Kidney capillary endothelial cell (primary cell): ENCODE results near the gene MRPL33.

Experiments
- DNase-seq: peaks from one replicate; pipeline ENCODE4 v3.0.0-alpha.2; 2018; ENCODE audit warnings: low spot score

Gene MRPL33

DNA sequence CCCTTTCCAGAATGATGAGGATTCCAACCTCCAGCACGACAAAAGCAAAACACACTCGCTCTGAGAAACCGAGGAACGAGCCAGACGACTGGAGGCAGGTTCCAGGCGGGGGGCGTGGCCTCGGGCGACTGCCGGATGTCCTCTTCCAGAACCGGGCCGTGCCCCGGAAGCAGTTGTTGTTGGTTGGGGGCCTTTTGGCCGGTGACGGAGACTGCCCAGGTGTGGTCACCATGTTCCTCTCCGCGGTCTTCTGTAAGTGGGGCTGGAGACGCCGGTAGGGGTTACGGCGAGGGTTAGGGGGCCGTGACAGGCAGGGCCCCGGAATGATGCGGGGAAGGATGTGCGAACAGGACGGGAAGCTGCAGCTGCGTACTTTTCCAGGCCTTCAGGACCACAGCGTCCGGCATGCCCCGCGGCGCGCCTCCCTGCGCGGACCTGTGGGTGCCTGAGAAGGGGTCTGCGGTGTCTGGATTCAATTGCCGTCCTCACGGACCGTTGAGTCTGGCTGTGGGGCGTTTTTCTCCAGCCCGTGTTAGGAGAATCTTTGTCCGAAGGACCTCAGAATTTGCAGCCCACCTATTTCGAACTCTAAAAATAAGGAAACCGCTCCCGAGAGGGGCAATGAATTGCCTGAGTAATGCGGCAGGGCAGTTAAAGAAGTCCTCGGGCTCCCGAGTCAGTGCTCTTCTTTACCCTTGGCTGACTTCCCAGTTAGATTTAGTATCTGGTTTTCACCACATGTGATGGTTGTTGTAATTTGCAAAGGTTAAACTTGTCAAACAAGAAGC lies at the start of gene MRPL33:
MRPL33 (plus strand) TSS at position 172 of the 788 bp plus-strand sequence; CDS start at position 231, 59 bp downstream.
- peak; percentile 87 for DNase-seq

DNA sequence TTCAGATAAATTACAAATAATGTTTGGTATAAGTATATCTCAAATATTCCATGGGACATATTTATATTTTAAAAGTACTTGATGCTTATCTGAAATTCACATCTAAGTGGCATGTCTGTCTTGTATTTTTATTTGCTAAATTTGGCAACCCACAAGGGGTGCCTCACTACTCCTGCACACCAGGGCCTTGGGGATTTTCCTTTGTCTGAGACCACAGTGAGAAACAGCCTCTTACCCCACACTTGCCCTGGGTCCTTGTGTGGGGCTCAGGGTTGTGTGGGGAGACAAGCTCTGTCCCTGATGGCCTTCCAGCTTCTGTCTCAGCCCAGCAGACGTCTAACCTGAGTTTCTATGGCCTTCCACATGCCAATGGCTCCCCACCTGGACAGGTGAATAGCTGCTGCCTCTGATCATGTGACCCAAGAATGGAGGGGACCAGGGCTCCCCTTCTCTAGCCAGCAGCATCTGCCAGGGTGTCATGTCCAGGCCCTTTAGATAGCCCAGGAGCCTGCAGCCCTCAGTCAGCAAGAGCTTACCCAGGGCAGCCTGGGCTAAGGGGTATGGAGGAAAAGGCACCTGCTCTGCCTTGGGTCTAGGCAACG lies 49.5 kb upstream of the MRPL33 start:
- DNase-seq, result no peak

DNA sequence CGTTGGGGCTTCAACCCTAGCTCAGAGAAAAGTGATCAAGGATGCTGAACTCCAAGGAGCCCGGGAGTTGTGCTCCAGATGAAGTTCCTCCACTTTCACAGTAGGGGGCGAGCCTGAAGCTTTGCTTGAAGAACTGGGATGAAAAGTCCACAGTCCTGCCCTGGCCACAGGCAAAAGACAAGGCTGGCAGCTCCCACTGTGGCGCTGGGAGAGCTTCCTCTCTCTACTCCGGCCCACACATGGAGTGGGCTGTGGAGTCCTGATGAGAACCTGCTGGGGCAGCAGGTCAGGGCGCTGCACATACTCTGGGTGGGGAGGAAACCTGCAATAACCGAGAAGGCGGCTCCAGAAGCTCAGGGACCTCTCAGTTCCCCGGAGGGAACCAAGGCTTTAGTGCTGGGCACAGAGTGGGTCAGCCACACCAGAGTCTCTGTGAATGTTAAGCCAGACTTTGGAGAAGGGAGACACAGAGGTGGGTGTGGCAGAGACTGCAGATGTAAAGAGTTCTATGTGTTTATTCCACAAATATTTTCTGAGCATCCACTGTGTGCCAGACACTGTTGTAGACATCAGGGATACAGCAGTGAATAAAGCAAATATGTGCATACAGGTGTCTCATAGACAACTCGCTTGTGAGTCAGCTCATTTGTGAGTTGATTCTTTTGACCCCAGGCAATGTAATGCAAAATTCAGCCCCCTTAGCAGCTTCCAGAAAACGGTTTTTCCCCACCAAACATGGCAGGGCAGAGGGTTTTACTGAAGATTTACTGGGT lies 48.0 kb upstream of the MRPL33 start:
- DNase-seq, result peak; percentile 79

DNA sequence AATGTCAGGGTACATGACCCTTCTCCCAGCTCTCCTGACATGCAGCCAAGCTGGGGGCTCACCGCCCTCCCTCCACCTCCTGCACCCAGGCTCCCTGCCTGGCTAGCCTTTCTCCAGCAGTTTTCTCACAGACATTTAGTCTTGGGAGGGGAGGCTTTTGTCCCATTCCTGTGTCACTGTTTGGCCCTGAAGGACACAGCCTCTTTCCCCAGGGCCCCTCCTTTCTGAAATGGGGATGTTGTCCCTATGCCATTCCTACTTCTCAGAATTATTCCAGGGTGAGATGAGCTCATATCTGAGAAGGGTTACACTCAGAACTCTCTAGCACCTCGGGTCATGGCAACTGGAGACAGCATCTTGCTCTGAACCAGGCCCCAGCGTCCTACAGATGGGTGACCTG lies 47.3 kb upstream of the MRPL33 start:
- no peak for DNase-seq

DNA sequence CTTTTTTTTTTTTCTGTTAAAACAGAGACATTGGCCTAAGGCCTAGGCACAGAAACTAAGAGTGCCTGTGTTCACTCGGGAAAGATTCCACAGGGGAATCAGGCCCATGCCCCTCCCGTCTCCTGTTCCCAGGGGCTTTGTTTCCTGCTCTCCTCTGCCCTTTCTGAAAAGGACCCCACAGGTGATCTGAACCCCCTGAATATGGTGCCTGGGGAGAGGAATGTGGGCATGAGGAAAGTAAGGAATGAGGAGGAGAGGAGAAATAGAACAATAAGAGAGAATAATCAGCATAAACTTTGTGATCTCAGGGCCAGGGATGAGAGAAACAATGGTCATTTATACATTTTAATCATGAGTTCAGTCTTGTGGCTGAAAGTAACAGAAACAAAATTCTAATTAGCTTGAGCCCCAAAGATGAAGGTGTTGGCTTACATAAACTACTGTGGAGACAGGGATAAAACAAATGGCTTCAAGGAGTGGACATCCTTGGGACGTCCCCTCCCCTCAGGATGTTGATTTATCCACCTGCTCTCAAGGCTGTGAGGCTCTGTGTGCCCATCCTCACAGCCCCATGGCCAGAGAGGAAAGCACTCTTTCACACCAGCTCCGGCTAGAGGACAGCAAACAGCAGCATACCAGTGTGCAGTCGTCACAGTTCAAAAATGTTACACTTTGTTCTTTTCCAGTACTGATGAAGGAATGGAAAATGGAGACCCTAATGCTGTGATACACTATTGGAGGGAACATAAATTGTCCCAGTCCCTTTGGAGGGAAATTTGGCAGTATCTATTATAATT lies 46.4 kb upstream of the MRPL33 start:
- no peak for DNase-seq

DNA sequence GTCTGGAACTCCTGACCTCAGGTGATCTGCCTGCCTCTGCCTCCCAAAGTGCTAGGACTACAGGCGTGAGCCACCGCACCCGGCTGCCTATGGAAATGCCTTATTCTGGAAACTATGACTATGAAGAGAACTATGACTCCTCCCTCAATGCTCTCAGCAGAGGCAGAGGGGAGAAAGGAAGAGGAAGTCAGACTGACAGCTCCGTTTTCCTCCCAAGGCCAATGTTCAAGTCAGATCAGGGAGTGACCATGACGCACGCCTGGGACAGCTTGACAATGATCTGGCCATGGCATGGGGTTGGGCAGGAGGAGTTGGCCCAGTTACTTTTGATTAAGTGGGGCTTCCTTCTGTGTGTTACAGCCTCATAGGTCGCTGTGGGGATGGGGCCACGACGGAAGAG lies 44.3 kb upstream of the MRPL33 start:
- peak; percentile 81 for DNase-seq

DNA sequence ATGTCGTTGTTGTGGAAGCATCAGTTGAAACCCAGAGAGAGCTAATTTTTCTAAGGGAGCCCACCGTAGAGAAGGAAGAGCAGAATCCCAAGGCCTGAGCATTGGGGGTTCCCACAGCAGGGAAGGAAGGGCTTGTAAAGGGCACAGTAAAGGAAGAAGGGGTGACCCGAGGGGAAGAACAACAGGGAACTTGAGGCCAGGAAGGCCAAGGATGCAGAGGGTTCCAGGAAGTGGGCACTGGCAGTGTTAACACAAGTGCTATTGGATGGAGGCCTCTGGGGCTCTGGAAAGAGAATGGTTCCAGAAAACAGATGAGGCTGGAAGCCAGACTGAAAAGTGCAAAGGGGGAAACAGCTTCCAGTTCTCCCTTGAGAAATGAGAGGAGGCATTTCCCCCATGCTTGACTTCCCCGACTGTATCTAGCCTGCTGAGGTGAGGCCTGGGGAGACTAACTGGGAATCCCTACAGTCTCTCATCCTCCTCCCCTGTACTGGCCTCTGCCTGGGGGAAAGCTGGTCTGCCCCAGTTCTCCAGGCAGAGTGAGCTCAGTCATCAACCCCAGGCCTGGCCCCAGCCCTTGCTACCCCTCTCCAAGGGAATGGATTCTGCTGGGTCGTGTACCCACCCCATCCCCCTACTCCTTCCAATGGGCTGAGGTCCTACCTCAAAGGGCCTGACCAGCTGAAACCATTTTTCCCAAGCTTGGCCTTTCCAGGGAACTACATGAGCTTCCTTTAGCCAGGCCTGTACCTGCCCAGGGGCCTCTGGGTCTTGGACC lies 43.2 kb upstream of the MRPL33 start:
- DNase-seq, result no peak

DNA sequence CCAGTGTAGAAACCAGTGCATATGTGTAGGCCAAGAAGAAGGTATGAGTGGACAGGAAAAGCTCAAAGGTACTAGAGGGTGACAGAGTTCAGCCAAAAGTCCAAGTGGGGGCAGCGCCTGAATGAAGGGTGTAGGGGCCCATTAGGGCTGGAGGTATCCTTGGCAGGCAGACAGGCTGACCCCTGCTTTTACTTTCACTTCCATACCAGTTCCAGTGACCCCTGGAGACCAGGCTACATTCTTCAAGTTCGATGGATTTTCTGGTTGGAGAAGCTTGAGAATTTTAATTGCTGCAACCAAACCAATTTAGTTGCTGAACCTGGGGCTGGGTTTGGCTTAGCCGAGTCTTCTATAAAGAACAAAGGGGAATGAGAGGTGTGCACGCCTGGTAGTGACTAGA lies 42.3 kb upstream of the MRPL33 start:
- no peak for DNase-seq

DNA sequence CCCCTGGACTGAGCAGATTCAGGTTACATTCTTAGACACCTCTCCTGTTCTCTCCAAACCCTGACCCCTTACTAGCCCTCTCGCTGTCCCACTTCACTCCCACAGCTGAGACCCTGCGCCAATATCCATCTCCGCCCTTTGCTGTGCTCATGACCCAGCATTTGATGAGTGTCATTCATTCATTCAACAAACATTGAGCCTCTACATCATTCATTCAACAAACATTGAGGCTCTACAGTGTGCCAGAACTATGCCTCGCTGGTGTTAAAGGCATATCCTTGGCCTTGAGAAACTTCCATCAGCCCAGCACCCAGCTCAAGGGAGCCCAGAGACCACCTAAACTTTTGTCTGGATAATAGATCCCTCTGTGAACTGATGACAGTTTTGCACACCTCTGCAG lies 41.9 kb upstream of the MRPL33 start:
- DNase-seq, result no peak

DNA sequence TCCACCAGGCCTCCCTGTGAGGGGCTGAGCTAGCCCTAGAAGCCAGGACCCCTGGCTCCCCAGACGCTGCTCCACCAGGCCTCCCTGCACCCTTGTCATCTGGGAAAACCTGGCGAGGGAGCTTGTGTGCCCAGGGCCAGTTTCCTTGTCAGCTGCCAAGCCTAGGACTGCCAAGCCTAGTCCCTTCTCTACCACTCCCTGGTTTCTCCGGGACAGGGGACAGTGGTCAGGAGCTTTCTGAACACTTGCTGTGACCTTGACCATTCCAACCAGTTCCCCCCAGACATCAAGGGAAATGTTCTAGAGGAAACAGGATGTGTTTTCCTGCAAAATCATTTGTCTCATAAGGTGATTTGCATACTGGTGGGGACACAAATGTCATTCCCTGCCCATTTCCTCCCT lies 41.3 kb upstream of the MRPL33 start:
- peak; percentile 65 for DNase-seq

DNA sequence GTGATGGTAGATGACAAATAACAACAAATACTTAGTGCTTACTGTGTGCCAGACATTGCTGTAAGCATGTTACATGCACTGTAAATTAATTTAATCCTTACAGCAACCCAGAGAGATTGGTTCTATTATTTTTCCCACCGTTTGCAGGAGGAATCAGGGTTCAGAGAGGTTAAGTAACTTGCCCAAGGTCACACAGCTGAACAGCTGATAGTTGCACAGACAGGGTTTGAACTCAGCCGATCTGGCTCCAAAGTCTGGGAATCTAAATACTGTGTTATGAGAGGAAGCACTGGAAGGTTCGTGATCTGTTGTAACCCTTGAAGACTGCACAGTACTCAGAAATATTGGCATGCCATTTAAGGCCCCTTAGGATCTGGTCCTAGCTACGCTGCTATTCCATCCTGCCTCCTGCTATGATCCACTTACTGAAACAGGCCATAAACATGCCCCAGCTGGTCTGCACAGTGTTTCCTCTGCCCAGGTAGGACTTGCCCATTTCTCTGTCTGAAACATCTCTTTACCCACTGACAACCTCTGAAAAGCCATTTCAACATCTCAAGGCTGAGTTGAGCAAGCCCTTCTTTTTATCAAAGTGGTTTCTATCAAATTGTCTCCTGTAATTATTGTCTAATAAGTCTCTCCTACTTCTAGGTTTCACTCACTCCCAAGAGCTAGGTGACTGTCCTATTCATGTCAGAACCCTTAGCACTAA lies 40.4 kb upstream of the MRPL33 start:
- DNase-seq, result no peak

DNA sequence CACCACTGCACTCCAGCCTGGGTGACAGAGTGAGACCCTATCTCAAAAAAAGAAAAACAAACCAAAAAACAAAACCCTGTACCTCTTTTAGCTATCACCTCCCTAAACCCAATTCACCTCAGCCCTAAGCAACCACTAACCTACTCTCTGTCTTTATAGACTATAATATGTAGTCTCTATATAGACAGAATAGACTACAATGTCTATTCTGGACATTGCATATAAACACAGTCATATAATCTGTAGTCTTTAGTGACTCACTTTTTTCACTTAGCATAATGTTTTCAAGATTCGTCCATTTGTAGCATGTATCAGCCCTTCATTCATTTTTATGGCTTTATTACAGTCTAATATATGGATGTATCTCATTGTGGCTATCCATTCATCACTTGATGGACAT lies 37.2 kb upstream of the MRPL33 start:
- no peak for DNase-seq

DNA sequence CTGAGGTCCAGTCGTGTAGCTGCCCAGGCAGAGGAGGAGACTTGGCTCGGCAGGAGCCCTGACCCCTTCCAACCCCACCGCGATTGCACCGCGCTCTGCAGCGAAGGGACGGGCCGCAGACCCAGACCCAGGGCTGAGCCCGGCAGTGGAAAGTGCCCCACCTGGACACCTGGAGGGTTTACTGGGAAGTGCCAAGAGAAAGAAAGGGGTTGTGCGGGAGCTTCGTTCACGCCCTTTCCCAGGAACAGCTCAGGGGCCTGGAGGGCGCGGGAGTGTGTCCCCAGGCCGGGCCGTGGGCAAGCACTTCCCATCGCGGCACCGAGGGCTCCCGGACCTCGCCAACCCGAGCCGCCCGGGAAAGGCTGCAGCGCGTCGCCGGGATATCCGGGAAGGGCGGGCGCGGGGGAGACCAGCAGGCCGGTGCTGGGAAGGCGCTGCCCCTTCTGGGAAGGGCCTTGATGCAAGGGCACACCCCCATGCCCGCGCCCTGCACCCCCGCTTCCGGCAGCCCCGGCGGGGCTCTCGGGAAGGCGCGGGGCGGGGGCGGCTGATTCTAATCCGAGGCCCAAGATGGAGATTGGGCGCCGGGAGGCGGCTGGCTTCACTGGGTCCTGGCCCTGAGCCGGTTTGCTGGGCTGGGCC lies 36.1 kb upstream of the MRPL33 start:
- DNase-seq, result peak; percentile 73

DNA sequence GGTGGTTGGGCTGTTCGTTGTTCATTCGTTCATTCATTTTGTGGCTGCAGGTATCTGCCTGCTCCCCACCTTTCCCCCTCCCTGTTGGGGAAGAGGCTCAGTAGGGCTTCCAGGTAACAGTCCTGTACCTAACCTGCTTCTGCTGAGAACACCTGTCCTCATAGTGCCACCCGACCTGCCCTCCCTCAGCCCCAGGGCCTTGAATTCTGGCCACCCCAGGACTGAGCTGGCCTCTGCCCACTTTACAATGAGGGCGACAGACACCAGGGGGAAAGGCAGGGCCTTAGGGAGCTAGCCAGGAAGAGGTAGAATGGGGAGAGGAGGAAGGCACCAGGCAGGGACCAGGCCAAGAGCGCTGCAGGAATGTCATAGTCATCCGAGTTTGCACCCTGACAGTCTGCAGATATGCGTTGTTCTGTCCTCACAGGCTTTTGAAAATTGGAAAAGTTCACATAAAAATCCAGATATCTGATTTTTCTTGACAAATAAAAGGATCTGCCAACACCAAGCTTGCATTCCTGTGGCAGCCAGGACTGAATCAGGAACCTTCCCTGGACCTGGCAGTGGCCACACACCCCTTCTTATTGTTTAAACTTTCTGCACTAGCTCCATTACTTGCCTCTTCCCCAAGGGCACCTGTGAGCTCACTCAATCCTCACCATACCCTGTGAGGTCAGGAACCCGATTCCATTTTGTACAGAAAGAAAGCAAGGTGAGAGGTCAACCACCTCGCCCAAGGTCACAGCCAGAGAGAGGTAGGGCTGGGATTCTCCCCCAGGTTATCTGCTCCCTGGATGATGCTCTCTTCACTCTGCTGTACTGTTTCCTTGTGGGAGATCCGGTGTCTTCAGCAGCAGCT lies 35.3 kb upstream of the MRPL33 start:
- no peak for DNase-seq

DNA sequence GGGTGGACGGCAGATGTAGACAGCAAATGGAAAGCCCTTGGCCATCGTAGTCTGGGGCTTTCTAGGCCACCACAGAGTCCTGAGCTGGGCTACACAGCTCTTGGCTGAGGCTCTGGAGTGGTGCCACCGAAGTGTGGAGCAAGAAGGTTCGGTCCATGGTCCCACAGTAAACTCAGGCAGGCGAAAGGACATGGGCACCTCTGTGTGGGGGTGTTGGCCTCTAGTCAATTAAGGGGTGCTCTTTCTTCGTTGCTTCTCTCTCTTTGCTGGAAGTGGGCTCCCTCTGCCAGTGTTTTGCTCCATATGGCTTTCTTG lies 34.7 kb upstream of the MRPL33 start:
- no peak for DNase-seq

DNA sequence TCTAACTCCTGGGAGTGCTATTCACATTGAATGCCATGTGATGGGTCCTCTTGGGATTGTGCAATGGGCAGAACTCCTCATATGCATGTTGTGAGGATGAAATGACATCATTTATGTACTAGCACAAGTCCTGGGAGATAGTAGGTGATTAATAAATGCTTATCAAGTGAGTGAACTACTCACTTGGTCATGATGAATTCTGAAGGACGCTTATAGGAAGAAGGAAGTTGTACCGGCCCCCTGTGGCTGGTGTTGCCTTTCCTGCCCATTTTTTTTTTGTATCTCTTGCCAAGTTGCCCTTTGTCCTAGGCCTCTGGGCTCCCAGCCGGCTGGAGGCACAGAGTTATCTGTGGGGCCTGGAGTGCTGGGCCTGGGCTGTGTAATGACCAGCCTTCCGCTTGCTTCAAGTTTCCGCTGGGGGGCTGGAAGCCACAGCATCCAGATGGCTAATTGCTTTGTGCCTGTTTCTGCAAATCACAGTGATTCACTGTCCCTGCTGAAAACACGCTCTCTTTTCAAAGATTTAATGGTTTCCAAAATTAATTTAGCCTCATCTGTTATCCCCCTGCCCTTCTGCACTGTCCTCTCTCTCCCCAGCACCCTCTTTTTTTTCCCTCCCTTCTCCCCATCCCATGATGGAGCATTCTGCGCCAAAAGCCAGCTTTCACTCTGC lies 33.7 kb upstream of the MRPL33 start:
- peak; percentile 97 for DNase-seq

DNA sequence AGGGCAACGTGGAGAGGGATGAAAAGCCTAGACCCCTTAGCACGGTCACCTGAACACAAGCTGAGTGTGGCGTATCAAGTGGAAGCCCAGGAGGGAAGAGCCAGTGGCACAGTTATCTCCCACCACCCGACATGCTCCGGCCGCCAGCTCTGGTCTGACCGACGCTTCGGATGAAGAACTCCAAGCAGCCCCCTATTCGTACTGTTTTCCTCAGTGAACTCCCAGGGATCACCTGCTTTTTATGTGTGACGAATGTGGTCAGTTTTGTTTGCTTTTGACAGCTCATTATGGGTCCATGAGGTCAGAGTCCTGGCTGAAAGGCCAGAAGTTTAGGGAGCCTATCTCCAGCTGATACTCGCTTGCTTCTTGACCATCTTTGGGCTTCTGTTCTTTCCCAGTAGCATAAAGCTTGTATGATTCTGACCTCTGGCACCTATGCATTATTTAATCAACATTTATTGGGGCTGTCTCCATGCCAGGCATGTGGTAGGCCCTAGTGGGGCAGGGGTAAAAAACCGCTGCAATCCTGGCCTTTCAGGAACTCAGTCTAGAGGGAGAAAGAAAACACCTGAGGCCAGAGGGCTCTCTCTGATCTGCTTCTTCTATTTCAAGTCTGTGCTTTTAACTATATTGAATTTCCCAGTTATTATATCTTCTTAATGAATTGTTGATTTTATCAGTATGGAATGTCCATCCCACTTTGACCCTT lies 33.0 kb upstream of the MRPL33 start:
- no peak for DNase-seq

DNA sequence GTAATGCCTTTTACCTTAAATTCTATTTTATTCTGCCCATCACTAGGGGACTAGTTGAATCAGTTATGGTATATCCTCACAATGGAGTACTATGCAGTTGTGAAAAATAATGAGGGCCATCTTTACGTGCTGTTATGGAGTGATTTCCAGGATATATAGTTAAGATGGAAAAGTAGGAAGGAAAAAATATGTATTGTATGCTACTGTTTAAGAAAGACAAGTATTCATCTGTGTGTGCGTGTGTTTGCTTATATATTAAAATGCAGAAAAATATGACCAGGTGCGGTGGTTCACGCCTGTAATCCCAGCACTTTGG lies 32.5 kb upstream of the MRPL33 start:
- DNase-seq, result no peak
